ENCODE measurements around the gene KCNE3.
A peak's percentile ranks its signal among the peaks of the same experiment; 100 is the strongest.

The KCNE3 gene

DNA sequence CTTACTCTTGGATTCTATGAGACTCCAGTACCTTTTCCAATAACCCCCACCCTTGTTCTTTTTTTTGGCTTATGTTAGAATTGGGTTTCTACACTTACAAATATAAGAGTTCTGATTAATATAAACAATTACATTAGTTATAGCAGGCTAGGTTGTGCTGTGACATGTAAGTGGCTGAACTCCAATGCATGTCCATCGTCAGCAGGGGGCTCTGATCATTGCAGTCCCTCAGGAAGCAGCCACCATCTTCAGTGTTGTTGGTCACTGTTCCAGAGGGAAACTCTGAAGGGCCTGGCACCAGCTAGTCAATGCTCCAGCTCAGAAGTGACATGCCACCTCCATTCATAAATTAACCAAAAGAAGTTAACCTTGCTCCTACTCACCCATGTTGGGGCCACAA is 20.5 kb upstream of the KCNE3 start:
- H3K4me3 ChIP-seq (replicated peaks; ENCODE audit: insufficient read depth, low read length): no peak overlapping the region
- DNase-seq (ENCODE audit: low read depth in 1 of 2, low spot score in 1 of 2): no peak
- no peak overlapping the region for H3K27ac ChIP-seq (replicated peaks)
- TF ChIP-seq SPI1 (IDR thresholded peaks at IDR 0.05; ENCODE audit: borderline replicate concordance, low read depth) (no peak), CTCF (IDR thresholded peaks at IDR 0.05; ENCODE audit: insufficient read depth, low read length) (peak; percentile 1)
- no peaks in the 10 kb centered on the region for H3K27me3 ChIP-seq (ENCODE audit: insufficient read depth, poor library complexity, severe bottlenecking)

DNA sequence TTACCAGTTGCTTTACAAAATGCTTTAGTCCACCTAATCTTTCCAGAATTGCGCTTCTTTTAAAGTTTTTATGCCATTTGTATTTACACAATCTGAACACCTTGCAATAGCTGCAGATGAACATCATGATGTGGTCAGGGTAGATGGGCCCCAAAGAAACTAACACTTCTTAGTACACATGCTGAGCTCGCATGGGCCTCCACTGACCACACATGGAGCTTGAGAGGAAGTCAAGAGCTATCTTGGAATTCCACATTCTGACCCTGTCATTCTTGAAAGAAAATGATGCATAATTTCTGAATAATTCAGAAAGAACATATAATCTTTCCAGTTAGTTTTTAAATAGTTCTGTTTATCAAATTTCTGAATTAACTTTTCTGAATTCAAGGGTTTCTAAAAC is 18.5 kb upstream of the KCNE3 start:
- no peaks in the 10 kb centered on the region for H3K27me3 ChIP-seq (ENCODE audit: insufficient read depth, poor library complexity, severe bottlenecking)
- no peak overlapping the region for H3K4me3 ChIP-seq (replicated peaks; ENCODE audit: insufficient read depth, low read length)
- no peak overlapping the region for H3K27ac ChIP-seq (replicated peaks)
- TF ChIP-seq SPI1 (IDR thresholded peaks at IDR 0.05; ENCODE audit: borderline replicate concordance, low read depth) (no peak), CTCF (IDR thresholded peaks at IDR 0.05; ENCODE audit: insufficient read depth, low read length) (no peak), GABPA (IDR thresholded peaks at IDR 0.05; ENCODE audit: low read depth) (no peak), POLR2AphosphoS5 (IDR thresholded peaks at IDR 0.05; ENCODE audit: low read depth) (no peak)
- TF ChIP-seq, protein P1, sequence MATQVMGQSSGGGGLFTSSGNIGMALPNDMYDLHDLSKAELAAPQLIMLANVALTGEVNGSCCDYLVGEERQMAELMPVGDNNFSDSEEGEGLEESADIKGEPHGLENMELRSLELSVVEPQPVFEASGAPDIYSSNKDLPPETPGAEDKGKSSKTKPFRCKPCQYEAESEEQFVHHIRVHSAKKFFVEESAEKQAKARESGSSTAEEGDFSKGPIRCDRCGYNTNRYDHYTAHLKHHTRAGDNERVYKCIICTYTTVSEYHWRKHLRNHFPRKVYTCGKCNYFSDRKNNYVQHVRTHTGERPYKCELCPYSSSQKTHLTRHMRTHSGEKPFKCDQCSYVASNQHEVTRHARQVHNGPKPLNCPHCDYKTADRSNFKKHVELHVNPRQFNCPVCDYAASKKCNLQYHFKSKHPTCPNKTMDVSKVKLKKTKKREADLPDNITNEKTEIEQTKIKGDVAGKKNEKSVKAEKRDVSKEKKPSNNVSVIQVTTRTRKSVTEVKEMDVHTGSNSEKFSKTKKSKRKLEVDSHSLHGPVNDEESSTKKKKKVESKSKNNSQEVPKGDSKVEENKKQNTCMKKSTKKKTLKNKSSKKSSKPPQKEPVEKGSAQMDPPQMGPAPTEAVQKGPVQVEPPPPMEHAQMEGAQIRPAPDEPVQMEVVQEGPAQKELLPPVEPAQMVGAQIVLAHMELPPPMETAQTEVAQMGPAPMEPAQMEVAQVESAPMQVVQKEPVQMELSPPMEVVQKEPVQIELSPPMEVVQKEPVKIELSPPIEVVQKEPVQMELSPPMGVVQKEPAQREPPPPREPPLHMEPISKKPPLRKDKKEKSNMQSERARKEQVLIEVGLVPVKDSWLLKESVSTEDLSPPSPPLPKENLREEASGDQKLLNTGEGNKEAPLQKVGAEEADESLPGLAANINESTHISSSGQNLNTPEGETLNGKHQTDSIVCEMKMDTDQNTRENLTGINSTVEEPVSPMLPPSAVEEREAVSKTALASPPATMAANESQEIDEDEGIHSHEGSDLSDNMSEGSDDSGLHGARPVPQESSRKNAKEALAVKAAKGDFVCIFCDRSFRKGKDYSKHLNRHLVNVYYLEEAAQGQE (IDR thresholded peaks at IDR 0.05; ENCODE audit: insufficient replicate concordance, low read depth): no peak
- no peak for DNase-seq (ENCODE audit: low read depth in 1 of 2, low spot score in 1 of 2)

- H3K27ac ChIP-seq (replicated peaks): no peak overlapping the region
- H3K27me3 ChIP-seq (ENCODE audit: insufficient read depth, poor library complexity, severe bottlenecking): no peaks in the 10 kb centered on the region
- no peak overlapping the region for H3K4me3 ChIP-seq (replicated peaks; ENCODE audit: insufficient read depth, low read length)
- no peak for DNase-seq (ENCODE audit: low read depth in 1 of 2, low spot score in 1 of 2)
- no peak for TF ChIP-seq POLR2AphosphoS5 (IDR thresholded peaks at IDR 0.05; ENCODE audit: low read depth)
- TF ChIP-seq, protein P1 (IDR thresholded peaks at IDR 0.05; ENCODE audit: insufficient replicate concordance, low read depth): no peak
- TF ChIP-seq SPI1 (IDR thresholded peaks at IDR 0.05; ENCODE audit: borderline replicate concordance, low read depth): no peak
- TF ChIP-seq CTCF (IDR thresholded peaks at IDR 0.05; ENCODE audit: insufficient read depth, low read length): no peak
- no peak for TF ChIP-seq GABPA (IDR thresholded peaks at IDR 0.05; ENCODE audit: low read depth)
Observed at GRCh38 chr11:74480688-74481417, 13.5 kb upstream of the KCNE3 start.

DNA sequence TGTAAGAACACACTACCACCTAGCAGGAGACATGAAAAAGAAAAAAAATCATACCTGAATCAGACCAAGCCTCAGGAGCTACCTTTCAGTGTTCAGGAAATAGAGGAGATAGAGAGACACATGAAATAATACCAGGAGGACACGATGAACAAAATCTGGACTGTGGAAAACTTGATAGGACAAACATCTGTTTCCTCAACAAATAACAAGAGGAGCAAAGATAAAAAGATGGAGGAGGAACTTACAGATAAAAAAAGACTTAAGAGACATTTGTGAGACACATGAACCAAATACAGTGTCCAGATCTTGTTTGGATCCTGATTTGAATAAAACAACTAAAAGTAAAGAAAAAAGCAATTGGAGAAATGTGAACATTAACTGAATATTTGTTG is 12.4 kb upstream of the KCNE3 start:
- TF ChIP-seq SPI1 (IDR thresholded peaks at IDR 0.05; ENCODE audit: borderline replicate concordance, low read depth): no peak
- TF ChIP-seq, protein P1 (IDR thresholded peaks at IDR 0.05; ENCODE audit: insufficient replicate concordance, low read depth): no peak
- no peak for TF ChIP-seq POLR2AphosphoS5 (IDR thresholded peaks at IDR 0.05; ENCODE audit: low read depth)
- Histone ChIP-seq H3K4me3 (replicated peaks; ENCODE audit: insufficient read depth, low read length) (no peak overlapping the region), H3K27me3 (ENCODE audit: insufficient read depth, poor library complexity, severe bottlenecking) (no peaks in the 10 kb centered on the region), H3K27ac (replicated peaks) (no peak overlapping the region)
- DNase-seq (ENCODE audit: low read depth in 1 of 2, low spot score in 1 of 2): no peak
